ENCODE measurements around the gene JAML. TPM values are rescaled to one million over a fixed set of nuclear protein-coding genes. Genes with fewer than 3 reads are reported as not detected.

Gene JAML
- total RNA-seq, 1 donor from 2014 or later, result 2.5 TPM

GRCh38 chr11:118144301-118145268 is 80.2 kb downstream of the JAML start:
- Histone ChIP-seq H3K4me3 (ENCODE audit: low read depth, low read length) (no peak overlapping the region), H3K27me3 (ENCODE audit: control insufficient read depth, insufficient read depth, low read length) (peaks cover 59% of the 10 kb centered on the region)
- TF ChIP-seq, protein P1, sequence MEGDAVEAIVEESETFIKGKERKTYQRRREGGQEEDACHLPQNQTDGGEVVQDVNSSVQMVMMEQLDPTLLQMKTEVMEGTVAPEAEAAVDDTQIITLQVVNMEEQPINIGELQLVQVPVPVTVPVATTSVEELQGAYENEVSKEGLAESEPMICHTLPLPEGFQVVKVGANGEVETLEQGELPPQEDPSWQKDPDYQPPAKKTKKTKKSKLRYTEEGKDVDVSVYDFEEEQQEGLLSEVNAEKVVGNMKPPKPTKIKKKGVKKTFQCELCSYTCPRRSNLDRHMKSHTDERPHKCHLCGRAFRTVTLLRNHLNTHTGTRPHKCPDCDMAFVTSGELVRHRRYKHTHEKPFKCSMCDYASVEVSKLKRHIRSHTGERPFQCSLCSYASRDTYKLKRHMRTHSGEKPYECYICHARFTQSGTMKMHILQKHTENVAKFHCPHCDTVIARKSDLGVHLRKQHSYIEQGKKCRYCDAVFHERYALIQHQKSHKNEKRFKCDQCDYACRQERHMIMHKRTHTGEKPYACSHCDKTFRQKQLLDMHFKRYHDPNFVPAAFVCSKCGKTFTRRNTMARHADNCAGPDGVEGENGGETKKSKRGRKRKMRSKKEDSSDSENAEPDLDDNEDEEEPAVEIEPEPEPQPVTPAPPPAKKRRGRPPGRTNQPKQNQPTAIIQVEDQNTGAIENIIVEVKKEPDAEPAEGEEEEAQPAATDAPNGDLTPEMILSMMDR (IDR thresholded peaks at IDR 0.05; ENCODE audit: insufficient read depth, low read length, poor library complexity, severe bottlenecking), result no peak

More at GRCh38 chr11:118144301-118145268, 80.2 kb downstream of the JAML start:
- DNase-seq (ENCODE audit: low read depth), result no peak
- no peaks in the 10 kb centered on the region for H3K36me3 ChIP-seq (ENCODE audit: control insufficient read depth, insufficient read depth, low read length)

Other genes starting within 250 kb of the JAML start
- 0.25 and 0.55 TPM in 2 replicates for gene IL10RA, start 238.6 kb downstream of the JAML start, total RNA-seq
- gene TMPRSS4, start 147.9 kb downstream of the JAML start, total RNA-seq, result 16.8 TPM in 2 replicates
- not detected in 2 replicates for gene SMIM35, start 138.0 kb downstream of the JAML start, total RNA-seq
- gene SCN4B, start 72.2 kb downstream of the JAML start, total RNA-seq, result 0.41 and 0.79 TPM in 2 replicates
- 0.04 and 0.07 TPM in 2 replicates for gene SCN2B, start 48.4 kb downstream of the JAML start, total RNA-seq
- gene MPZL3, start 27.4 kb upstream of the JAML start, total RNA-seq, result 7.9 and 9.4 TPM in 2 replicates
- gene MPZL2, start 39.3 kb upstream of the JAML start, total RNA-seq, result 12.1 and 13.1 TPM in 2 replicates
- gene CD3E, start 79.7 kb upstream of the JAML start, total RNA-seq, result not detected in 2 replicates
- not detected in 2 replicates for gene CD3D, start 117.7 kb upstream of the JAML start, total RNA-seq
- not detected in 2 replicates for gene CD3G, start 119.3 kb upstream of the JAML start, total RNA-seq
- 45.0 and 49.3 TPM in 2 replicates for gene UBE4A, start 134.6 kb upstream of the JAML start, total RNA-seq
- gene ATP5MG, start 176.6 kb upstream of the JAML start, total RNA-seq, result 52.6 and 52.7 TPM in 2 replicates
- 42.2 and 45.6 TPM in 2 replicates for gene KMT2A, start 211.5 kb upstream of the JAML start, total RNA-seq

Data from kidney epithelial cell (primary cell).